Psoas muscle (tissue), 8 donors: ENCODE measurements around the gene IFT57. TPM values are rescaled to one million over a fixed set of nuclear protein-coding genes. Genes with fewer than 3 reads are reported as not detected.

Experiments used
- ATAC-seq, 4 donors: fragments of 200-7000 bp; cut with Tn5 transposase; one replicate each; pipeline ENCODE4 v1.9.1; 2020; ENCODE audit warnings: moderate library complexity in 3 of 4, mild to moderate bottlenecking in 2 of 4
- DNase-seq, 2 donors: peaks; one replicate each; pipeline ENCODE4 v3.0.0-alpha.2; 2020
- H3K27ac ChIP-seq: fragments of 200-600 bp; one replicate; pipeline ENCODE4 v1.8.0; 2022
- H3K27me3 ChIP-seq, 3 donors: fragments of 200-600 bp in 1 of 3; one replicate each; pipeline versions ENCODE4 v1.6.1 to v1.8.0; 2013 to 2022; ENCODE audit warnings: low read length in 2 of 3, mild to moderate bottlenecking in 2 of 3, moderate library complexity in 1 of 3; ENCODE audit not compliant: insufficient read depth in 3 of 3
- H3K36me3 ChIP-seq, 2 donors: fragments of 200-600 bp in 1 of 2; one replicate each; pipeline versions ENCODE4 v1.6.1 to v1.8.0; 2013 to 2022; ENCODE audit warnings: low read depth in 1 of 2, mild to moderate bottlenecking in 1 of 2, moderate library complexity in 1 of 2; ENCODE audit not compliant: insufficient read depth in 1 of 2
- H3K4me1 ChIP-seq: fragments of 200-600 bp; one replicate; pipeline ENCODE4 v1.8.0; 2022
- H3K4me3 ChIP-seq: fragments of 200-600 bp; one replicate; pipeline ENCODE4 v1.8.0; 2022; ENCODE audit warnings: mild to moderate bottlenecking
- H3K9me3 ChIP-seq: fragments of 200-600 bp; one replicate; pipeline ENCODE4 v1.8.0; 2022
- WGBS, 3 donors: extraction: QIAGEN DNeasy Blood & Tissue Kit; methylation state at CpG; one replicate each; pipeline versions ENCODE4 v1.1.6 to v1.1.7; 2013; 5-methylcytosine and 5-hydroxymethylcytosine counted together
- intact Hi-C, 2 donors: fragments of 100-400 bp; cut with DNase I; formaldehyde crosslinking; loops; one replicate each; pipeline versions ENCODE4 v1.11.0 to v1.14.2; 2022
- polyA plus RNA-seq, 3 donors: library from polyadenylated mRNA; stranded (reverse); fragments of 200-250 nt; gene quantifications; one replicate each; pipeline ENCODE4 v1.2.3, GENCODE V29; 2013
- total RNA-seq, 4 donors: library from RNA; stranded (reverse); fragmentation: NEBNext Ultra II Directional in 2 of 4; extraction: Animal tissue kit (Norgen Biotek cat#: 25700) in 2 of 4; gene quantifications; one replicate each; pipeline versions ENCODE4 v1.2.1 to v1.2.4, GENCODE V29; 2021 to 2023
- TF ChIP-seq, protein P1 (sequence below): fragments of 200-600 bp; IDR thresholded peaks from one replicate; pipeline ENCODE4 v1.8.0; 2022; ENCODE audit warnings: antibody characterized with exemption
- donor health status: healthy with polysubstance abuse.
- donor health status: DM: no; HTN: no; CAD: no; lungs with moderate emphysema.
- donor health status: Bipolar disorder and iron deficiency.
- donor health status: healthy.
- donor health status: DM: yes; HTN: yes; CAD: no.
- donor health status: DM: no; HTN: no; CAD: no.
- donor health status: DM: no; HTN: no; CAD: no.
- donor health status: DM: yes; HTN: yes; CAD: no.

Gene IFT57
- total and polyA plus RNA-seq, 7 donors: 5.3 to 18.0 (median 14.6) TPM

DNA sequence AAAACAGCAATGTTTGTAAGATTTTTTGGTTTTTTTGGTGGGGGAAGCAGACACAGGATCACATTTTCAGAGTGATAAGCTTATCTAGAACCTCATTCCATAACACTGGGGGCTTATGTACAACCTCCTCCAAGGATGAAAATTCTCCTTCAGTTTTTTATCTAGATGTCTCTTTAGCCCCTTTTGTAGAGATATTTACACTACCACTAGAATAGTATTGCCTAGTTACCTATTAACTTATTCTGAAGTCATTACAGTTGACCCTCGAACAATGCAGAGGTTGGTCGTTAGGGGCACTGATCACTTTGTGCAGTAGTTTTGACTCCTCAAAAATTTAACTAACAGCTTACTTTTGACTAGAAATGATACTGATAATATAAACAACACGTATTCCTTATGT lies 32.8 kb downstream of the IFT57 start:
- intact Hi-C loops: no loop called here
- H3K36me3 ChIP-seq: peaks cover 5 to 23% of the 10 kb centered on the region in 2 donors
- TF ChIP-seq, protein P1, sequence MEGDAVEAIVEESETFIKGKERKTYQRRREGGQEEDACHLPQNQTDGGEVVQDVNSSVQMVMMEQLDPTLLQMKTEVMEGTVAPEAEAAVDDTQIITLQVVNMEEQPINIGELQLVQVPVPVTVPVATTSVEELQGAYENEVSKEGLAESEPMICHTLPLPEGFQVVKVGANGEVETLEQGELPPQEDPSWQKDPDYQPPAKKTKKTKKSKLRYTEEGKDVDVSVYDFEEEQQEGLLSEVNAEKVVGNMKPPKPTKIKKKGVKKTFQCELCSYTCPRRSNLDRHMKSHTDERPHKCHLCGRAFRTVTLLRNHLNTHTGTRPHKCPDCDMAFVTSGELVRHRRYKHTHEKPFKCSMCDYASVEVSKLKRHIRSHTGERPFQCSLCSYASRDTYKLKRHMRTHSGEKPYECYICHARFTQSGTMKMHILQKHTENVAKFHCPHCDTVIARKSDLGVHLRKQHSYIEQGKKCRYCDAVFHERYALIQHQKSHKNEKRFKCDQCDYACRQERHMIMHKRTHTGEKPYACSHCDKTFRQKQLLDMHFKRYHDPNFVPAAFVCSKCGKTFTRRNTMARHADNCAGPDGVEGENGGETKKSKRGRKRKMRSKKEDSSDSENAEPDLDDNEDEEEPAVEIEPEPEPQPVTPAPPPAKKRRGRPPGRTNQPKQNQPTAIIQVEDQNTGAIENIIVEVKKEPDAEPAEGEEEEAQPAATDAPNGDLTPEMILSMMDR: no peak
- peaks cover under 1% of the 10 kb centered on the region for H3K9me3 ChIP-seq
- DNase-seq: no peak
- H3K4me3 ChIP-seq: no peak overlapping the region
- WGBS, 3 donors: 93 to 94% (median 93%) methylated on average over 3 of the region's 3 CpGs
- H3K27ac ChIP-seq: no peak overlapping the region
- no peaks in the 10 kb centered on the region for H3K4me1 ChIP-seq
- no peak for ATAC-seq
- H3K27me3 ChIP-seq: no peaks in the 10 kb centered on the region

DNA sequence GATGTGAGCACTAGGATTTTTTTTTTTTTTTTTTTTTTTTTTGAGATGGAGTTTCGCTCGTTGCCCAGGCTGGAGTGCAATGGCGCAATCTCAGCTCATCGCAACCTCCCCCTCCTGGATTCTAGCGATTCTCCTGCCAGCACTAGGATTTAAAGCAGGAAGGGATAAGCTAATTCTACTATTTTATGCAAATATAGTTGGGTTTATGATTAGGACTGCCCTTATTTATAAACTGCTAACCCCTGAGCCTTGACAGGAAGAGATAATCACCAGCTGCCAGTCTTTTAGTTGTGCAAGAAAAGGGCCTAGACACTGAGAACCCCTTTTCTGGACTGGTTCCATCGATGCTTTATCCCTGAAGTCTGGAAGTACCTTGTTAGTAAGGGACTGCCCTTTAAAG lies 36.7 kb downstream of the IFT57 start:
- no peak overlapping the region for H3K4me3 ChIP-seq
- WGBS, 3 donors: 95 to 98% (median 96%) methylated on average over 6 of the region's 6 CpGs
- TF ChIP-seq, protein P1: no peak
- peaks cover 5 to 15% of the 10 kb centered on the region in 2 donors for H3K36me3 ChIP-seq
- H3K9me3 ChIP-seq: no peaks in the 10 kb centered on the region
- no peak overlapping the region for H3K27ac ChIP-seq
- ATAC-seq: no peak
- no peaks in the 10 kb centered on the region for H3K27me3 ChIP-seq
- intact Hi-C loops: no loop called here
- DNase-seq: no peak
- H3K4me1 ChIP-seq: no peaks in the 10 kb centered on the region

DNA sequence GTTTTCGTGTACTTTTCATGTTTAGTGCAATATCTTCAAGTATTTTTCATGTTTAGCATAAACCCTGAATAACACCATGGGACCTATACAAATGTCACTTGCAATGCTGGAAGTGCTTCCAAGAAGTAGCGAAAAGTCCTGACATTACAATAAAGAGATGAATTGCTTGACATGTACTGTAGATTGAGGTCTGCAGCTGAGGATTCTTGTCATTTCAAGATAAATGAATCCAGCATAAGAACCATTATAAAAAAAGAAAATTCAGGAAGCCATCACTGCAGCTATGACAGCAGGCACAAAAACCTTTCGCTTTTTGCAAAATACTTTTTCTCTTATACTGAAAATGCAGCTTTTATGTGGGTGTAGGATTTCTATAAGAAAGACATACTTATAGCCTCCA lies 37.4 kb downstream of the IFT57 start:
- Histone ChIP-seq H3K27me3 (no peaks in the 10 kb centered on the region), H3K4me3 (no peak overlapping the region), H3K9me3 (no peaks in the 10 kb centered on the region), H3K4me1 (no peaks in the 10 kb centered on the region), H3K36me3 (peaks cover under 1 to 9% of the 10 kb centered on the region in 2 donors), H3K27ac (no peak overlapping the region)
- intact Hi-C loops: no loop called here
- DNase-seq (no peak), ATAC-seq (no peak)
- 96 to 97% (median 97%) methylated on average over 3 of the region's 3 CpGs for WGBS, 3 donors
- TF ChIP-seq, protein P1: no peak

DNA sequence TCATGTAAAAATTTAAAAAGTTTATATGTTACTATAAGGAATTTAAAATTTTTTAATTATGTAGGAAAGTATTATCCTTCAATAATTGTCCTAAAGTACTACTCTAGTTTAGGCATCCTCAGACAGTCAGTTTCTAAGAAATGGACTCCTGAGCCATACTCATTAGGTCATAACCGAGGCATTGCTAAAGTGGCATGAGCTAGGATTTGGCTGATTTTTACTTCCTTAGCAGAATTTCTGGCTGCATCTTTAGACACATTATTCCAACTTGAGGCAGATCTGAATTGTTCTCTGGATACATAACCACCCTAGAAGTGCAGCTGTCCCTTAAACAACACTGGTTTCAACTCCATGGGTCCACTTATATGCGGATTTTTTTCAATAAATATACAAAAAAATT lies 38.3 kb downstream of the IFT57 start:
- peaks cover 0 to 2% of the 10 kb centered on the region in 2 donors for H3K36me3 ChIP-seq
- WGBS, 3 donors: 48 to 73% (median 70%) methylated on average over 2 of the region's 2 CpGs
- no peaks in the 10 kb centered on the region for H3K4me1 ChIP-seq
- intact Hi-C loops: no loop called here
- ATAC-seq: no peak
- DNase-seq: no peak
- H3K27me3 ChIP-seq: no peaks in the 10 kb centered on the region
- TF ChIP-seq, protein P1: no peak
- no peak overlapping the region for H3K27ac ChIP-seq
- no peak overlapping the region for H3K4me3 ChIP-seq
- no peaks in the 10 kb centered on the region for H3K9me3 ChIP-seq

DNA sequence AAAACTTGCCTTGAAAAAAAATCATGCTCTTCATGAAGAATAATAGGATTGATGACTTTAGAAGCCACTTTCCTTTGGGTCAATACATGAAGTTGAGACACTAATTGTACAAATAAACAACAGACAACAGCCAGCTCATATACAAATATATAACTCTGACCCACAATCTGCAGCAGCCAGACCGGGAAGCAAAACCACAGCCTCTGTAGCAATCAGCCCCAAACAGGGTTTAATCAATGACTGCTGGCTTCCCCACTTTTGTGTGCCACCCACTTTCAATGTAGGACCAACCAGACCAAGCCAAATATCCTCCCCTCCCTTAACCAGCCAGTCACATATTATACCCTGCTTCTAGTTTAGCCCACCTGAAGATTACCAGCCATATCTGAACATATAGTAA lies 39.0 kb downstream of the IFT57 start:
- Histone ChIP-seq H3K27me3 (no peaks in the 10 kb centered on the region), H3K36me3 (peaks cover 0 to 2% of the 10 kb centered on the region in 2 donors), H3K4me1 (no peaks in the 10 kb centered on the region), H3K9me3 (no peaks in the 10 kb centered on the region), H3K4me3 (no peak overlapping the region), H3K27ac (no peak overlapping the region)
- 76 to 89% (median 84%) methylated on average over 1 of the region's 1 CpG for WGBS, 3 donors
- DNase-seq (no peak), ATAC-seq (no peak)
- intact Hi-C loops: no loop called here
- TF ChIP-seq, protein P1: no peak
